Right atrium auricular region (tissue), 2 donors: ENCODE measurements around the gene ASS1. TPM values are rescaled to one million over a fixed set of nuclear protein-coding genes. Genes with fewer than 3 reads are reported as not detected.

ENCODE experiments used
- DNase-seq: peaks from one replicate; pipeline ENCODE4 v3.0.0-alpha.2; 2019; ENCODE audit warnings: low spot score
- H3K27ac ChIP-seq, 2 donors: fragments of 200-600 bp; sonication (generic); 1 replicate in 1 of 2; 2 replicates in 1 of 2; pipeline ENCODE4 v1.5.1; 2016 to 2019
- H3K27me3 ChIP-seq, 2 donors: fragments of 200-600 bp; sonication (generic); one replicate each; pipeline versions ENCODE4 v1.5.1 to v1.6.0; 2017 to 2019
- H3K36me3 ChIP-seq: fragments of 200-600 bp; sonication (generic); one replicate; pipeline ENCODE4 v1.5.1; 2016
- H3K4me1 ChIP-seq, 2 donors: fragments of 200-600 bp; sonication (generic); one replicate each; pipeline versions ENCODE4 v1.5.1 to v1.6.0; 2017 to 2019
- H3K4me3 ChIP-seq, 2 donors: fragments of 200-600 bp; sonication (generic); 1 replicate in 1 of 2; 2 replicates in 1 of 2; pipeline ENCODE4 v1.5.1; 2017 to 2019; ENCODE audit warnings: mild to moderate bottlenecking in 1 of 2, moderate library complexity in 1 of 2
- H3K9me3 ChIP-seq, 2 donors: fragments of 200-600 bp; sonication (generic); one replicate each; pipeline ENCODE4 v1.5.1; 2019
- total RNA-seq, 2 donors: library from RNA; depleted of rRNA; stranded (reverse); fragments of >200 nt; gene quantifications; one replicate each; pipeline ENCODE4 v1.1.0, GENCODE V29; 2016
- TF ChIP-seq, protein P1 (sequence below), 2 donors: fragments of 200-600 bp; sonication (generic); IDR thresholded peaks; one replicate each; pipeline ENCODE4 v1.5.1; 2019; ENCODE audit warnings: antibody characterized with exemption in 2 of 2

ASS1 gene
- total RNA-seq, 2 donors from 2014 or later: 75.3 to 110 TPM

DNA sequence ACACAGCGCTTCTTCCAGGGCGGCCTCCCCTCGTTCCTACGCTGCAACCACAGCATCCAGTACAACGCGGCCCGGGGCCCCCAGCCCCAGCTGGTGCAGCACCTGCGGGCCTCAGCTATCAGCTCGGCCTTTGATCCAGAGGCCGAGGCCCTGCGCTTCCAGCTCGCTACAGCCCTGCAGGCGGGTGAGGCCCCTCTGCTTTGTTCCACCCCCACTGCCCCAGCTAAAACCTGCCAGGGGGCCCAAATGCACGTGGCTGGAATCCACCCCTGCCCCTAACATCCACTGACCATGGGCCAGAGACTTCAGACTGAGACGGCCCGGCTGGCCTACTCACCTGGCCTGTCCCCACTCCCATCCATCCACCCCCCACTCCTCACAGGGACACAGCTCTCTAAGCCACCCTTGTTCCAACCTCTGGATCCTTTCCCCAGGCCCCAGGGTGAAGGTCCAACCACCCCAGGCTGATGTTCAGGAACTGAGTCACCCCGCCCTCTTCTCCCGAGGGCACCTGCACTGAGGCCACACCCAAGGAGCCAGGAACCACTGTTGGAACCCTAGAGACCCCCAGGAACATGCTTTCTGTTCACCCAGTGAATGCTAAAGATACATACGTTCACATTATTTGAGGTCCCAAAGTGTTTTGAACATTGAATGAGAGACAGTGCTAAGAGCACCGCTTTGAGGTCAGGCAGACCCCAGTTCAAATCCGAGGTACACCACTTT lies 18.9 kb upstream of the ASS1 start:
- Histone ChIP-seq H3K9me3 (no peaks in the 10 kb centered on the region), H3K36me3 (no peaks in the 10 kb centered on the region), H3K27me3 (no peaks in the 10 kb centered on the region), H3K27ac (no peak overlapping the region), H3K4me1 (peaks cover 0 to 17% of the 10 kb centered on the region in 2 donors), H3K4me3 (no peak overlapping the region)
- no peak for DNase-seq
- TF ChIP-seq, protein P1, sequence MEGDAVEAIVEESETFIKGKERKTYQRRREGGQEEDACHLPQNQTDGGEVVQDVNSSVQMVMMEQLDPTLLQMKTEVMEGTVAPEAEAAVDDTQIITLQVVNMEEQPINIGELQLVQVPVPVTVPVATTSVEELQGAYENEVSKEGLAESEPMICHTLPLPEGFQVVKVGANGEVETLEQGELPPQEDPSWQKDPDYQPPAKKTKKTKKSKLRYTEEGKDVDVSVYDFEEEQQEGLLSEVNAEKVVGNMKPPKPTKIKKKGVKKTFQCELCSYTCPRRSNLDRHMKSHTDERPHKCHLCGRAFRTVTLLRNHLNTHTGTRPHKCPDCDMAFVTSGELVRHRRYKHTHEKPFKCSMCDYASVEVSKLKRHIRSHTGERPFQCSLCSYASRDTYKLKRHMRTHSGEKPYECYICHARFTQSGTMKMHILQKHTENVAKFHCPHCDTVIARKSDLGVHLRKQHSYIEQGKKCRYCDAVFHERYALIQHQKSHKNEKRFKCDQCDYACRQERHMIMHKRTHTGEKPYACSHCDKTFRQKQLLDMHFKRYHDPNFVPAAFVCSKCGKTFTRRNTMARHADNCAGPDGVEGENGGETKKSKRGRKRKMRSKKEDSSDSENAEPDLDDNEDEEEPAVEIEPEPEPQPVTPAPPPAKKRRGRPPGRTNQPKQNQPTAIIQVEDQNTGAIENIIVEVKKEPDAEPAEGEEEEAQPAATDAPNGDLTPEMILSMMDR (IDR thresholded peaks at IDR 0.05): no peak

DNA sequence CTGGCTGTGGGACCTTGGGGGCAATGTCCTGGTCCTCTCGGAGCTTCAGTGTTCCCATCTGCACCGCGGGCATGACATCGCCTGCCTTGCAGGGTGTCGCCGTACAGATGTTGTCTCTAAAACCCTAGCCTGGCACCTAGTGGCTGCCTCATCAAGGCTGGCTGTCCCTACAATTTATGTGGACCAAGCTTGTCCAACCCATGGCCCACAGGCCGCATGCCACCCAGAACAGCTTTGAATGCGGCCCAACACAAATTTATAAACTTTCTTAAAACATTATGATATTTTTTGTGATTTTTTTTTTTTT lies 18.3 kb upstream of the ASS1 start:
- DNase-seq: no peak
- peaks cover 0 to 17% of the 10 kb centered on the region in 2 donors for H3K4me1 ChIP-seq

DNA sequence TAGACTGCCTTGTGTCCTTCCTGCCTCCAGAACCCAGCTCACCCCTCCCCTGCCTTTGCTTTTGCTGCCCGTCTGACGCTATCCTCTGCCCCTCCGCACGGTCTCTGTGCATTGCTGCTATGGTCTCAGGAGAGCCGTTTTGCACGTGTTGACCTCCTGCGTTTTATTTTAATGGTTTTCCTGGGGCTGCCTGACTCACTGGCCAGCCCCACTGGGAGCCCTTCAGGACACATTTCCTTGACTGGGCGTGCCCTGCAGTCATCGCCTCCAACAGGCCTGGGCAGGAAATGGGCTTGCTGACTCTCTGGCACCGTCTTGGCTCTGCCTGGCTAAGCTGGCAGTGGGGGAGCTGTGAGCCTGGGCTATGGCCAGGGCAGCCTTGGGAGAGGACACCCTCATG lies 17.9 kb upstream of the ASS1 start:
- TF ChIP-seq, protein P1 (IDR thresholded peaks at IDR 0.05): no peak
- no peak for DNase-seq
- no peak overlapping the region for H3K4me3 ChIP-seq
- H3K27me3 ChIP-seq: no peaks in the 10 kb centered on the region
- no peak overlapping the region for H3K27ac ChIP-seq
- no peaks in the 10 kb centered on the region for H3K36me3 ChIP-seq
- peaks cover 0 to 17% of the 10 kb centered on the region in 2 donors for H3K4me1 ChIP-seq
- H3K9me3 ChIP-seq: no peaks in the 10 kb centered on the region

More for the DNA sequence above, 18.3 kb upstream of the ASS1 start:
- H3K4me3 ChIP-seq: no peak overlapping the region
- TF ChIP-seq, protein P1 (IDR thresholded peaks at IDR 0.05): no peak
- no peak overlapping the region for H3K27ac ChIP-seq
- no peaks in the 10 kb centered on the region for H3K27me3 ChIP-seq
- H3K9me3 ChIP-seq: no peaks in the 10 kb centered on the region
- no peaks in the 10 kb centered on the region for H3K36me3 ChIP-seq

DNA sequence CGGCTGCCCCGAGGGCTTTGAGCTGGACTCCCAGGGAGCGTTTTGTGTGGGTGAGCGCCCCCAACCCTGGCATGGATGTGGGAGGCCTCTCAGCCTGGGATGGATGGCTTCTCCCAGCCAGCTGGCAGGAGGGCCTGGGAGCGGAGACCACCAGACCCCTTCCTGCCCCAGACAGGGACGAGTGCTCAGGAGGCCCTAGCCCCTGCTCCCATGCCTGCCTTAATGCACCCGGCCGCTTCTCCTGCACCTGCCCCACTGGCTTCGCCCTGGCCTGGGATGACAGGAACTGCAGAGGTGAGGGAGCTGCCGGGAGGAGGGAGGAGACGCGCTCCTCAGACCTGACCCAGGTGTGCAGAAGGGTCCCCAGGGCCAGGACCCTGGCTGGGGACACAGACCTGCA lies 17.4 kb upstream of the ASS1 start:
- TF ChIP-seq, protein P1 (IDR thresholded peaks at IDR 0.05): no peak
- H3K9me3 ChIP-seq: no peaks in the 10 kb centered on the region
- H3K4me3 ChIP-seq: no peak overlapping the region
- no peak for DNase-seq
- H3K4me1 ChIP-seq: peaks cover 0 to 17% of the 10 kb centered on the region in 2 donors
- H3K27me3 ChIP-seq: no peaks in the 10 kb centered on the region
- H3K36me3 ChIP-seq: no peaks in the 10 kb centered on the region
- no peak overlapping the region for H3K27ac ChIP-seq

DNA sequence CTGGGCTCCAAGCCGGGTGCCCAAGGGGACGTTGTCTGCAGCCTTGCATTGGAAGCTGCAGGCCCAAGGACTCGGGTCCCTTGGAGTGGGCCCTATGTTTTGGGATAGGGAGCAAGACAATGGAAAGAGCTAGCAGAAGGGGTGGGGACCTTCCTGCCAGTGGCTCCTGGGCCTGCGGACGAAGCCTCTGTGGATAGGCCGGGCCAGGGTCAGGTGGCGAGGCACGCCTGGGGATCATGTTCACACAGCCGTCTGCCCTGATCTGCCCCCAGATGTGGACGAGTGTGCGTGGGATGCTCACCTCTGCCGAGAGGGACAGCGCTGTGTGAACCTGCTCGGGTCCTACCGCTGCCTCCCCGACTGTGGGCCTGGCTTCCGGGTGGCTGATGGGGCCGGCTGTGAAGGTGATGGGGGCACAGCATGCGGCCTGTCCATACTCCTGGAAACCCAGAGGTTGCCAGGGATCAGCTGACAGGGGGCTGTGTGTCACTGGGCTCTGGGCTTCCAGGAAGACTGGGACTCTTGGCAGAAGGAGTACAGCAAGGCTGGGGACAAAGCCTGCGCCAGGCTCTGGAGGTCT lies 16.6 kb upstream of the ASS1 start:
- H3K4me3 ChIP-seq: no peak overlapping the region
- no peak for DNase-seq
- TF ChIP-seq, protein P1 (IDR thresholded peaks at IDR 0.05): no peak
- H3K27ac ChIP-seq: no peak overlapping the region
- no peaks in the 10 kb centered on the region for H3K9me3 ChIP-seq
- peaks cover 0 to 23% of the 10 kb centered on the region in 2 donors for H3K4me1 ChIP-seq
- no peaks in the 10 kb centered on the region for H3K27me3 ChIP-seq
- no peaks in the 10 kb centered on the region for H3K36me3 ChIP-seq
